Sigmoid colon (tissue), 7 donors: ENCODE results near the gene ENTPD1. TPM values are rescaled to one million over a fixed set of nuclear protein-coding genes. Genes with fewer than 3 reads are reported as not detected.

Source experiments
- DNase-seq: peaks from one replicate; pipeline ENCODE4 v3.0.0-alpha.2; 2019
- H3K27ac ChIP-seq, 4 donors: fragments of 200-600 bp; sonication (generic); one replicate each; pipeline ENCODE4 v1.5.1; 2016 to 2019; ENCODE audit warnings: mild to moderate bottlenecking in 1 of 4
- H3K27me3 ChIP-seq, 3 donors: fragments of 200-600 bp; sonication (generic); one replicate each; pipeline ENCODE4 v1.5.1; 2019; ENCODE audit warnings: mild to moderate bottlenecking in 1 of 3
- H3K36me3 ChIP-seq, 4 donors: fragments of 200-600 bp; sonication (generic); one replicate each; pipeline ENCODE4 v1.5.1; 2016 to 2019
- H3K4me1 ChIP-seq, 4 donors: fragments of 200-600 bp; sonication (generic); one replicate each; pipeline ENCODE4 v1.5.1; 2017 to 2019
- H3K4me3 ChIP-seq, 4 donors: fragments of 200-600 bp; sonication (generic); one replicate each; pipeline ENCODE4 v1.5.1; 2017 to 2019; ENCODE audit warnings: mild to moderate bottlenecking in 2 of 4, moderate library complexity in 1 of 4
- H3K9me3 ChIP-seq, 4 donors: fragments of 200-600 bp in 3 of 4; sonication (generic) in 3 of 4; one replicate each; pipeline versions ENCODE4 v1.5.1 to v1.6.1; 2013 to 2019
- EP300 ChIP-seq, 4 donors: sonication (generic); formaldehyde crosslinking; IDR thresholded peaks; one replicate each; pipeline ENCODE4 v1.6.1; 2017; ENCODE audit warnings: antibody characterized with exemption in 4 of 4
- POLR2A ChIP-seq, 2 donors: fragments of 450-650 bp; IDR thresholded peaks; one replicate each; pipeline ENCODE4 v1.6.1; 2016; ENCODE audit warnings: antibody characterized with exemption in 2 of 2, mild to moderate bottlenecking in 2 of 2, moderate library complexity in 2 of 2
- POLR2AphosphoS5 ChIP-seq, 4 donors: sonication (generic); formaldehyde crosslinking; IDR thresholded peaks; one replicate each; pipeline ENCODE4 v1.6.1; 2017; ENCODE audit warnings: antibody characterized with exemption in 4 of 4
- WGBS, 2 donors: extraction: QIAGEN DNeasy Blood & Tissue Kit; methylation state at CpG; one replicate each; pipeline ENCODE4 v1.1.7; 2013; 5-methylcytosine and 5-hydroxymethylcytosine counted together
- intact Hi-C: fragments of 100-400 bp; cut with DNase I; formaldehyde crosslinking; loops from one replicate; pipeline ENCODE4 v1.15.1; 2023
- polyA plus RNA-seq, 3 donors: library from polyadenylated mRNA; stranded (reverse); fragments of 200-250 nt; gene quantifications; one replicate each; pipeline ENCODE4 v1.2.3, GENCODE V29; 2013
- total RNA-seq, 4 donors: library from RNA; depleted of rRNA; stranded (reverse); fragments of >200 nt; gene quantifications; one replicate each; pipeline ENCODE4 v1.1.0, GENCODE V29; 2016
- TF ChIP-seq, protein P1 (sequence below), 4 experiments: fragments of 450-650 bp in 3 of 4; fragments of 200-600 bp in 1 of 4; IDR thresholded peaks; one replicate each; pipeline ENCODE4 v1.5.1; 2016 to 2019; ENCODE audit warnings: antibody characterized with exemption in 4 of 4, mild to moderate bottlenecking in 3 of 4, moderate library complexity in 2 of 4
- donor health status: healthy with polysubstance abuse.
- donor health status: Bipolar disorder and iron deficiency.
- donor health status: healthy.

The ENTPD1 gene, protein sequence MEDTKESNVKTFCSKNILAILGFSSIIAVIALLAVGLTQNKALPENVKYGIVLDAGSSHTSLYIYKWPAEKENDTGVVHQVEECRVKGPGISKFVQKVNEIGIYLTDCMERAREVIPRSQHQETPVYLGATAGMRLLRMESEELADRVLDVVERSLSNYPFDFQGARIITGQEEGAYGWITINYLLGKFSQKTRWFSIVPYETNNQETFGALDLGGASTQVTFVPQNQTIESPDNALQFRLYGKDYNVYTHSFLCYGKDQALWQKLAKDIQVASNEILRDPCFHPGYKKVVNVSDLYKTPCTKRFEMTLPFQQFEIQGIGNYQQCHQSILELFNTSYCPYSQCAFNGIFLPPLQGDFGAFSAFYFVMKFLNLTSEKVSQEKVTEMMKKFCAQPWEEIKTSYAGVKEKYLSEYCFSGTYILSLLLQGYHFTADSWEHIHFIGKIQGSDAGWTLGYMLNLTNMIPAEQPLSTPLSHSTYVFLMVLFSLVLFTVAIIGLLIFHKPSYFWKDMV
- total RNA-seq (100 to 1,000 TPM in 1 of 4 donors, 10 to 100 TPM in 3; 18.5 to 112 (median 24.1) TPM), polyA plus RNA-seq (10 to 100 TPM in 1 of 3 donors, 1 to 10 TPM in 2; 5.4 to 12.0 (median 9.9) TPM)

DNA sequence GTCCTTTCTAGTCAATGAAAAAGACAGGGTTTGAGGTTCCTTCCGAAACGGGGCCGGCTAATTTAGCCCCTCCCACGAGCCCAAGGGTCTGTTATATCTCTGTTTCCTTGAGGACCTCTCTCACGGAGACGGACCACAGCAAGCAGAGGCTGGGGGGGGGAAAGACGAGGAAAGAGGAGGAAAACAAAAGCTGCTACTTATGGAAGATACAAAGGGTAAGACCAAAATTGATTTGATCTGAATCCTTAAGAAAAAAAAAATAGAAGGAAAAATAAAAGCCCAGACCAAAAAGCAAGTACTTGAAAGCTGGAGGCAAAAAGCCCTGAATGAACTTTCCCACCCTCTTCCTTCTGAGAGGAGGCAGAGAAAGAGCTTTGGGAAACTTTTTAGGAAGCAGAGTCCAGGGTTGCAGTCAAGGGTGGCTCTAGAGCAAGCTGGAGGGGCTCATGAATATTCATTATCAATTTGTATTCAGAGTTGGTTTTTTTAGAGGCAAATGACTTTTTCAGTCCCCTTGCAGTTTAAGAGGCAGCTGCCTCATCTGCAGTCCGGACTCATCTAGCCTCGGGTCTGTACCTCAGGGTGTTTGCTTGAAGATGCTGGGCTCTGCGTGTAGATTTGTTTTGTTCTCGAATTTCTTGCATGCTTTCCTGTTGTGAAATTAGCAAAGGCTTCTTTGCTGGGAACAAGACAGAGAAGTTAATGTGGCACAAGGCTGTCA is at the start of gene ENTPD1:
Gene ENTPD1, plus strand, starts transcription at position 123 of the 721 bp plus-strand sequence. Its CDS starts 77 bp downstream, at position 200.
- peak within 1 kb of the TSS; percentile 64 to 86 (median 77) for H3K27ac ChIP-seq
- WGBS, 2 donors: 11 to 14% methylated on average over 11 of the region's 11 CpGs
- intact Hi-C loops: loop anchor here (5.0 kb wide), 2 partner anchors 36 to 86 kb away; no protein-coding TSS in a partner anchor
- peaks cover 0 to 36% (median 33%) of the 10 kb centered on the region in 4 donors for H3K4me1 ChIP-seq
- no peaks in the 10 kb centered on the region for H3K9me3 ChIP-seq
- no peaks in the 10 kb centered on the region for H3K27me3 ChIP-seq
- peak within 1 kb of the TSS; percentile 18 to 51 (median 42) for H3K4me3 ChIP-seq
- no peaks in the 10 kb centered on the region for H3K36me3 ChIP-seq
- no peak for DNase-seq
- TF ChIP-seq POLR2AphosphoS5 (IDR thresholded peaks at IDR 0.05) (peak; percentile 24 to 50 (median 36)), POLR2A (IDR thresholded peaks at IDR 0.05) (no peak)

DNA sequence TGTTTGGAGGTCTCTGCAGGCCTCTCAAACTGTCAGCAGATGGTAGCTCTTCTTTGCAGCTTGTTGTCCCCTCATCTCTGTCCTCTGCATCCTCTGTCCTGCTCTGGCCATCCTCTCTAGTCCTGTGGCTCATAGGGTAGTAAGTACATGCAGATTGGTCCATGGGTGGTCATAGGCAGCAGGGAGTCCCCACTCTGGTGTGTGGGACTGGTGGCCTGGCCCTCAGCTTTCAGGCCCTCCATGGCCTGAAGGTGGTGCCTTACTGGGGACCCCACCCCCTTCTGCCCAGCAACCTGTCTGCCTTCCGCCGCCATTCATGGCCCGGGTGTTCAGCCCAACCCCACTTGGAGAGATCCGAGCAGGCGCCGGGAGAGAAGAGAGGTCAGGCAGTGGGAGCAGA is 49.4 kb upstream of the ENTPD1 start:
- Histone ChIP-seq H3K4me3 (no peak overlapping the region), H3K36me3 (no peaks in the 10 kb centered on the region), H3K27me3 (no peaks in the 10 kb centered on the region), H3K27ac (no peak overlapping the region), H3K9me3 (no peaks in the 10 kb centered on the region), H3K4me1 (no peaks in the 10 kb centered on the region)
- intact Hi-C loops: no loop called here
- WGBS, 2 donors: 48% methylated on average over 6 of the region's 6 CpGs
- DNase-seq: no peak
- TF ChIP-seq POLR2A (IDR thresholded peaks at IDR 0.05): no peak
- TF ChIP-seq, protein P1, sequence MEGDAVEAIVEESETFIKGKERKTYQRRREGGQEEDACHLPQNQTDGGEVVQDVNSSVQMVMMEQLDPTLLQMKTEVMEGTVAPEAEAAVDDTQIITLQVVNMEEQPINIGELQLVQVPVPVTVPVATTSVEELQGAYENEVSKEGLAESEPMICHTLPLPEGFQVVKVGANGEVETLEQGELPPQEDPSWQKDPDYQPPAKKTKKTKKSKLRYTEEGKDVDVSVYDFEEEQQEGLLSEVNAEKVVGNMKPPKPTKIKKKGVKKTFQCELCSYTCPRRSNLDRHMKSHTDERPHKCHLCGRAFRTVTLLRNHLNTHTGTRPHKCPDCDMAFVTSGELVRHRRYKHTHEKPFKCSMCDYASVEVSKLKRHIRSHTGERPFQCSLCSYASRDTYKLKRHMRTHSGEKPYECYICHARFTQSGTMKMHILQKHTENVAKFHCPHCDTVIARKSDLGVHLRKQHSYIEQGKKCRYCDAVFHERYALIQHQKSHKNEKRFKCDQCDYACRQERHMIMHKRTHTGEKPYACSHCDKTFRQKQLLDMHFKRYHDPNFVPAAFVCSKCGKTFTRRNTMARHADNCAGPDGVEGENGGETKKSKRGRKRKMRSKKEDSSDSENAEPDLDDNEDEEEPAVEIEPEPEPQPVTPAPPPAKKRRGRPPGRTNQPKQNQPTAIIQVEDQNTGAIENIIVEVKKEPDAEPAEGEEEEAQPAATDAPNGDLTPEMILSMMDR (IDR thresholded peaks at IDR 0.05): no peak
- no peak for TF ChIP-seq POLR2AphosphoS5 (IDR thresholded peaks at IDR 0.05)
- no peak for TF ChIP-seq EP300 (IDR thresholded peaks at IDR 0.05)

DNA sequence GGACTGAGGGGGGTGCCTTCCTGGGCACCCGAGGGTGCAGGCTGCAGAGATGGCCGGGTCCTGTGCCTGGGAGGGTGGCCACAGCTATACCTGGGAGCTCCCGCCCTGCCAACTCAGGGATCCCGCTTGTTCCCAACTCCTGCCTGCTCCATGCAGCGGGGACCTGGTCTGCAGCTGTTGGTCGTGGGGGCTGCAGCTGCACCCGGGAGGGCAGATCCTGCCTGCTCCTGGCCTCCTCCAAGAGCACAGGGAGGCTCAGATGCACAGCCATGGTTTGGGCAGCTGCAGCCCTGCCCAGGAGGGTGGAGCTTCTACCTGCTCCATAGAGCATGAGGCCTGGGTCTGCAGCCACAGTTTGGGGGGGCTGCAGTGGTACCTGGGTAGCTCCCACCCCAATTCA is 49.0 kb upstream of the ENTPD1 start:
- TF ChIP-seq, protein P1 (IDR thresholded peaks at IDR 0.05): no peak
- TF ChIP-seq POLR2AphosphoS5 (IDR thresholded peaks at IDR 0.05): no peak
- TF ChIP-seq POLR2A (IDR thresholded peaks at IDR 0.05): no peak
- no peak for TF ChIP-seq EP300 (IDR thresholded peaks at IDR 0.05)
- Histone ChIP-seq H3K9me3 (no peaks in the 10 kb centered on the region), H3K27me3 (no peaks in the 10 kb centered on the region), H3K4me3 (no peak overlapping the region), H3K27ac (no peak overlapping the region), H3K36me3 (no peaks in the 10 kb centered on the region), H3K4me1 (no peaks in the 10 kb centered on the region)
- no peak for DNase-seq
- intact Hi-C loops: no loop called here
- WGBS, 2 donors: 86 to 91% methylated on average over 7 of the region's 7 CpGs

DNA sequence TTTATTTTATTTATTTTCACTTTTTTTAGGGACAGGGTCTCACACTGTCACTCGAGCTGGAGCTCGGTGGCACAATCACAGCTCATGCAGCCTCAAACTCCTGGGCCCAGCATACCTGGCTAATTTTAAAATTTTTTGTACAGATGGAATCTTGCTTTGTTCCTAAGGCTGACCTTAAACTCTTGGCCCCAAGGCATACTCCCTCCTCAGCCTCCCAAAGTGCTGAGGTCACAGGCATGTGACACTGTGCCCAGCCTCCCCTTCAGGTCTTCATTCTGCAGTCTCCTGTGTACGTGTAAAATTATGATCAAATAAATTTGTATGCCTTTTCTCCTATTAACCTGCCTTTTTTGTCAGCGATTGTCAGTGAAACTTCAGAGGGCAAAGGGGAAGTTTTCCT is 44.5 kb upstream of the ENTPD1 start:
- TF ChIP-seq, protein P1 (IDR thresholded peaks at IDR 0.05): no peak
- TF ChIP-seq EP300 (IDR thresholded peaks at IDR 0.05): no peak
- no peak for TF ChIP-seq POLR2A (IDR thresholded peaks at IDR 0.05)
- no peak for TF ChIP-seq POLR2AphosphoS5 (IDR thresholded peaks at IDR 0.05)
- no peaks in the 10 kb centered on the region for H3K9me3 ChIP-seq
- no peak overlapping the region for H3K27ac ChIP-seq
- 90 to 94% methylated on average over 4 of the region's 4 CpGs for WGBS, 2 donors
- intact Hi-C loops: no loop called here
- H3K27me3 ChIP-seq: no peaks in the 10 kb centered on the region
- no peak overlapping the region for H3K4me3 ChIP-seq
- no peak for DNase-seq
- H3K36me3 ChIP-seq: no peaks in the 10 kb centered on the region
- H3K4me1 ChIP-seq: no peaks in the 10 kb centered on the region

DNA sequence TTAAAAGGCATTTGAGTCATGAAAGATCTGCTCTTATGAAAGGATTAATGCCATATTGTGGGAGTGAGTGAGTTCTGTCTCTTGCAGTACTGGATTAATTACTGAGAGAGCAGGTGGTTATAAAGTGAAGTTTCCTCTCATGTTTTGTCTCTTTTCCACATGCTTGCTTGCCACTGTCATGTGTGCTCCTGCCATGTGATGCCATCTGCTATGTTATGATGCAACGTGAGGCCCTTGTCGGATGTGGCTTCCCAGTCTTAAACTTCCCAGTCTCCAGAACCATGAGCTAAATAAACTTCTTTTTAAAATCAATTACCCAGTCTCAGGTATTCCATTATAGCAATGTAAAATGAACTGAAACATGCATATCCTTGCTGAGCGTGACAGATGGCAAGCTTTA is 39.5 kb upstream of the ENTPD1 start:
- WGBS, 2 donors: 88 to 94% methylated on average over 3 of the region's 3 CpGs
- DNase-seq: no peak
- Histone ChIP-seq H3K36me3 (no peaks in the 10 kb centered on the region), H3K4me1 (peaks cover 0 to 5% (median 0%) of the 10 kb centered on the region in 4 donors), H3K9me3 (no peaks in the 10 kb centered on the region), H3K4me3 (no peak overlapping the region), H3K27me3 (no peaks in the 10 kb centered on the region), H3K27ac (no peak overlapping the region)
- intact Hi-C loops: no loop called here
- TF ChIP-seq, protein P1 (IDR thresholded peaks at IDR 0.05): no peak
- TF ChIP-seq EP300 (IDR thresholded peaks at IDR 0.05): no peak
- no peak for TF ChIP-seq POLR2AphosphoS5 (IDR thresholded peaks at IDR 0.05)
- TF ChIP-seq POLR2A (IDR thresholded peaks at IDR 0.05): no peak
